Mesothelial cell of epicardium (in vitro differentiated cells): Measurements from ENCODE around the gene POLR2C. TPM values are rescaled to one million over a fixed set of nuclear protein-coding genes. Genes with fewer than 3 reads are reported as not detected.

Source experiments
- DNase-seq, 2 experiments: peaks; one replicate each; pipeline ENCODE4 v3.0.0; 2021; ENCODE audit warnings: low spot score in 2 of 2; ENCODE audit not compliant: unreplicated experiment in 2 of 2
- H3K27ac Mint-ChIP-seq: 2 replicates; pipeline ENCODE4 v1.8.0; 2021; ENCODE audit warnings: mixed read lengths
- H3K27me3 Mint-ChIP-seq: 2 replicates; pipeline ENCODE4 v1.8.0; 2021; ENCODE audit warnings: low read depth, mixed read lengths
- H3K36me3 Mint-ChIP-seq: 2 replicates; pipeline ENCODE4 v1.8.0; 2021; ENCODE audit warnings: mixed read lengths
- H3K4me1 Mint-ChIP-seq: 2 replicates; pipeline ENCODE4 v1.8.0; 2021; ENCODE audit warnings: mixed read lengths
- H3K4me3 Mint-ChIP-seq: 2 replicates; pipeline ENCODE4 v1.8.0; 2021; ENCODE audit warnings: mild to moderate bottlenecking, moderate library complexity, mixed read lengths
- H3K9me3 Mint-ChIP-seq: 2 replicates; pipeline ENCODE4 v1.8.0; 2021; ENCODE audit warnings: mixed read lengths
- CTCF ChIP-seq: fragments of 200-600 bp; sonication (generic); IDR thresholded peaks from one replicate; pipeline ENCODE4 v1.5.0; 2021; ENCODE audit warnings: antibody characterized with exemption; ENCODE audit not compliant: unreplicated experiment
- total RNA-seq: library from RNA; stranded (reverse); gene quantifications from 3 replicates; pipeline ENCODE4 v1.2.1, GENCODE V29; 2021

POLR2C gene
- total RNA-seq, 1 donor from 2014 or later = 65.0 TPM

DNA sequence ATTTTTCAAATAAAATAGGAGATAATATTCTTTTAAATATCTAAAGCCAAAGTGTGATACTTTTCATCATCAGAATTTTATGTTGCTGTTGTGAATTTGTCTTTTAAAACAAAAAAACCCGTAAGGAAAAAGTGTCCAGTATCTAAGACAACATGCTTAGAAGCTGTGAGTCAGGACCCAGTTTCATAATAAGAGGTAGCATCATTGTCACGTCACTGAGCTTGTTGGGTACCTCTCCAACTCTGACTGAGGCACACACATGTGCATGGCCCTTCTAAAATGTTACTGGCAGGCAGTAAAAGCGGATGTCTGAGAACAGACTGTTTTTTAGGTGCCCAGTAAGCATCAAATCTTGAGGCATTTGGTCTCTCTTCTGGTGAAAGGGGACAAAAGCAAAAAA lies 17.8 kb upstream of the POLR2C start:
- peaks cover 15% of the 10 kb centered on the region for H3K9me3 Mint-ChIP-seq
- DNase-seq = no peak
- no peak overlapping the region for H3K4me3 Mint-ChIP-seq
- no peak overlapping the region for H3K27ac Mint-ChIP-seq
- no peak for TF ChIP-seq CTCF
- peaks cover 26% of the 10 kb centered on the region for H3K36me3 Mint-ChIP-seq
- no peaks in the 10 kb centered on the region for H3K27me3 Mint-ChIP-seq
- peaks cover 15% of the 10 kb centered on the region for H3K4me1 Mint-ChIP-seq

DNA sequence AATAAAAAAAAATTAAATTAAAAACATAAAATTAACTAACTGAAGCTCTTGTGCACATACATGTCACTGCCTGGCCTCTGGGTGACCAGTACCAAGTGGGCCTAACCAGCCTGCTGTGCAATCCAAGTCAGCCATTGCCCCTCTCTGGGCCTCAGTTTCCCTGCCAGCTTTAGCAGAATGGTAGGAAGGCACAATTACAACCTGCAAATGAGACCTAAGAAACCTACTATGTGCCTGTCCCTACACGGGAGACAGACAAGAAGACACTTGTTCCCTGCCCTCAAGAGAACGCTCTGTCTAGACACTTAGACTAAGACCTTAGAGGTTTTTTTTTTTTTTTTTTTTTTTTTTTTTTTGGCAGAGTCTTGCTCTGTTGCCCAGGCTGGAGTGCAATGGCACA lies 17.0 kb upstream of the POLR2C start:
- Mint-ChIP-seq H3K9me3 (peaks cover 7% of the 10 kb centered on the region), H3K27ac (no peak overlapping the region), H3K27me3 (no peaks in the 10 kb centered on the region), H3K4me3 (no peak overlapping the region), H3K4me1 (peaks cover 15% of the 10 kb centered on the region), H3K36me3 (peaks cover 18% of the 10 kb centered on the region)
- DNase-seq = no peak
- no peak for TF ChIP-seq CTCF

DNA sequence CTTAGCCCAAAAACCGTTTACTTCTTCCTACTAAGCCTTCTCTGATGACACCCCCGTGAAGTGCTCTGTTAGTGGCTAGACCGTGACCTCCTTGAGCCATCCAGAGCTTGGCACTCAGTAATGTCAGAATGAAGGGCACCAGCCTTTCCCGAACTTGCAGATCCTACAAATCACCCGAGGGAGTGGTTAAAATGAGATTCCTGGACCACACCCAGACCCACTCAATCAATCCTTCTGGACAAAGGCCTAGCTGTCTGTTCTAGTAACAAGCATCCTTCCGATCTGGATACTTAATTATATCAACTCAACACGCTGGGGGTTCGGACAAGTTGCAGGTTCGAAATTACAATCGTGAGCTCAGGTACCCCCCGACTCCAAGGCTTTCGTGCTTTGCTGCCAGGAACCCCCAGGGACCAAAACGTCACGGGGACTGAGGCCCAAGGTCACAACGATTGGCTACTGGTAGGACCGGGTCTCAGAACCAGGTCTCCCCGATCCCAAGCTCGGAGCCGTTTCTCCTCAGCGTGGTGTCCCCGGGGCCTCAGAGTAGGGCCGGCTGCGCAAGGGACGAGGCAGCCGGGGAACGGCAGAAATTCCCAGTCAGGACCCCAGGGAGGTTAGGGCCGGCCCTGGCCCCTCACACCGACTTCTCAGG lies 15.8 kb upstream of the POLR2C start:
- no peak for DNase-seq

DNA sequence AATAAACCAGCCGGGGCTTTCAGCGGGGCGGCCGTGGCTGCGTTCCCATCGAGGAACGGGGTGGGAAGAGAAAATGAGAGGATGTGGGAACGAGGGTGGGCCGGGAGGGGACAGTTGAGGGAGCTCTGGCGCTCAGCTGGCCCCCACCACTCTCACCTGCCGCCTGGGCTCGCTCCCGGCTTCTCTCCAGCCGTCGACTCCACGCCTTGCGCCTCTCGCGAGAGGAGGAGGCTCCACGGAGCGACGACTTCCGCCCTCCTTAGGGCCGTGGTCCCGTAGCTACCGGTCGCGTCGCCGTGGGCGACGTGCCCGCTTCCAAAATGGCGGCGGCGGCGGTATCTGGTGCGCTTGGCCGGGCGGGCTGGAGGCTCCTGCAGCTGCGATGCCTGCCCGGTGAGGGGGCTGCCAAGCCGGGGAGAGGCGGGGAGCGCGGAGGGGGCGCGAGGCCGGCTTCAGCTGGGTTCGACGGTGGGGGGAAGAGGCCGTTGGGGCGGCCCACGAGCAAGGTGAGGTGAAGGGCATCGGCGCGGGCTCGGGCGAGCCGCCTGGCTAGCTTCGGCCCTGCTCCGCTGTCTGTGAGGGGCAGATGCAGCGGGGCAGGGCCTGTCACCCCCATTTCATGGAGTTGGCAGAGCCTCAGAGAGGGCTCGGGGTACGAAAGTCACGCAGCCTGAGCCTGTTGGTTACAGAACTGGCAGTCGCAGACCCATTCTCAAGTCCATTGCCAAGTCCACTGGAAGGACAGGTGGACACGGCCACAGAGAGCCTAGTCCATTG lies 15.1 kb upstream of the POLR2C start, which contains the start of the genes CIAPIN1 and COQ9:
Gene CIAPIN1 (minus strand): TSS at position 200 of the 777 bp plus-strand sequence. CDS start 6,457 bp downstream, outside the sequence.
Gene COQ9 (plus strand): TSS at position 294 of the 777 bp plus-strand sequence. CDS start 27 bp downstream, at position 321.
- peak; percentile 87 to 90 for DNase-seq
- no peak for TF ChIP-seq CTCF
- peak within 1 kb of the TSS; percentile 88 for H3K4me3 Mint-ChIP-seq
- no peaks in the 10 kb centered on the region for H3K9me3 Mint-ChIP-seq
- H3K36me3 Mint-ChIP-seq = peaks cover 7% of the 10 kb centered on the region
- no peaks in the 10 kb centered on the region for H3K27me3 Mint-ChIP-seq
- peaks cover 15% of the 10 kb centered on the region for H3K4me1 Mint-ChIP-seq
- peak within 1 kb of the TSS; percentile 93 for H3K27ac Mint-ChIP-seq

More for the DNA sequence above, 15.8 kb upstream of the POLR2C start:
- peak overlapping the region; percentile 88 for H3K4me3 Mint-ChIP-seq
- H3K36me3 Mint-ChIP-seq = peaks cover 9% of the 10 kb centered on the region
- H3K27me3 Mint-ChIP-seq = no peaks in the 10 kb centered on the region
- no peaks in the 10 kb centered on the region for H3K9me3 Mint-ChIP-seq
- no peak for TF ChIP-seq CTCF
- H3K4me1 Mint-ChIP-seq = peaks cover 15% of the 10 kb centered on the region
- peak overlapping the region; percentile 93 for H3K27ac Mint-ChIP-seq

- no peaks in the 10 kb centered on the region for H3K27me3 Mint-ChIP-seq
- no peak overlapping the region for H3K27ac Mint-ChIP-seq
- no peak overlapping the region for H3K4me3 Mint-ChIP-seq
- no peak for TF ChIP-seq CTCF
- no peak for DNase-seq
- peaks cover 5% of the 10 kb centered on the region for H3K4me1 Mint-ChIP-seq
- no peaks in the 10 kb centered on the region for H3K9me3 Mint-ChIP-seq
- peaks cover 31% of the 10 kb centered on the region for H3K36me3 Mint-ChIP-seq
These were observed 10.5 kb upstream of the POLR2C start for GRCh38 chr16:57452021-57452420.
